Colonic mucosa (tissue), 4 donors: Measurements from ENCODE around the gene CCDC27. TPM values are rescaled to one million over a fixed set of nuclear protein-coding genes. Genes with fewer than 3 reads are reported as not detected.
"Not testable (repeated sequence)": the region's sequence is repeated elsewhere in the genome, so short reads cannot be mapped to it uniquely, and the experiment has no call there.

Source experiments
- DNase-seq: peaks from one replicate; pipeline ENCODE4 v3.0.0-alpha.2; 2020
- H3K27ac ChIP-seq: fragments of 200-600 bp; one replicate; pipeline ENCODE4 v1.8.0; 2021
- H3K27me3 ChIP-seq: fragments of 200-600 bp; one replicate; pipeline ENCODE4 v1.8.0; 2021
- H3K36me3 ChIP-seq: fragments of 200-600 bp; one replicate; pipeline ENCODE4 v1.8.0; 2021
- H3K4me1 ChIP-seq: fragments of 200-600 bp; one replicate; pipeline ENCODE4 v1.8.0; 2021; ENCODE audit warnings: mild to moderate bottlenecking
- H3K4me3 ChIP-seq: fragments of 200-600 bp; one replicate; pipeline ENCODE4 v1.8.0; 2021
- H3K9ac ChIP-seq, 2 donors: one replicate each; pipeline ENCODE4 v1.7.0; 2013; ENCODE audit warnings: control low read depth in 2 of 2, low read depth in 2 of 2, low read length in 2 of 2
- H3K9me3 ChIP-seq: fragments of 200-600 bp; one replicate; pipeline ENCODE4 v1.8.0; 2021
- CTCF ChIP-seq: fragments of 200-600 bp; IDR thresholded peaks from one replicate; pipeline ENCODE4 v1.8.0; 2022; ENCODE audit warnings: antibody characterized with exemption, mild to moderate bottlenecking
- intact Hi-C: fragments of 100-400 bp; cut with DNase I; formaldehyde crosslinking; loops from one replicate; pipeline ENCODE4 v1.14.1; 2022
- total RNA-seq, 2 donors: library from RNA; stranded (reverse); fragmentation: NEBNext Ultra II Directional in 1 of 2; extraction: Animal tissue kit (Norgen Biotek cat#: 25700) in 1 of 2; gene quantifications; one replicate each; pipeline ENCODE4 v1.2.1, GENCODE V29; 2021
- donor health status: healthy.
- donor health status: DM: no; HTN: no; CAD: no.
- donor health status: DM: no; HTN: no; CAD: no.

CCDC27 gene
- total RNA-seq, 2 donors from 2014 or later: not detected

DNA sequence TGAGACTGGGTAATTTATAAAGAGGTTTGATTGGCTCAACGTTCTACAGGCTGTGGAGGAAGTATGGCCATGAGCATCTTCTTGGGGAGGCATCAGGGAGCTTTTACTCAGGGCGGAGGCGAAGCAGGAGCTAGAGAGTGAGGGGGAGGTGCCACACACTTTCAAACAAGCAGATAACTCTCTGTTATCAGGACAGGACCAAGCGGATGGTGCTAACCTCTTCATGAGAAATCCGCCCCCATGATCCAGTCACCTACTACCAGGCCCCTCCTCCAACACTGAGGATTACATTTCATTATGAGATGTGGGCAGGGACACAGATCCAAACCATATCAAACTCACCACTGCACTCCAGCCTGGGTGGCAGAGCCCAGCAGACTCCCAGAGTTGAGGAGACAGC, 55.5 kb downstream of the CCDC27 start:
- H3K4me1 ChIP-seq: no peaks in the 10 kb centered on the region
- H3K9me3 ChIP-seq: no peaks in the 10 kb centered on the region
- no peaks in the 10 kb centered on the region for H3K36me3 ChIP-seq
- TF ChIP-seq CTCF: no peak
- DNase-seq: no peak
- intact Hi-C loops: no loop called here
- no peak overlapping the region for H3K27ac ChIP-seq
- no peak overlapping the region for H3K4me3 ChIP-seq
- no peaks in the 10 kb centered on the region for H3K27me3 ChIP-seq
- H3K9ac ChIP-seq: no peak overlapping the region

DNA sequence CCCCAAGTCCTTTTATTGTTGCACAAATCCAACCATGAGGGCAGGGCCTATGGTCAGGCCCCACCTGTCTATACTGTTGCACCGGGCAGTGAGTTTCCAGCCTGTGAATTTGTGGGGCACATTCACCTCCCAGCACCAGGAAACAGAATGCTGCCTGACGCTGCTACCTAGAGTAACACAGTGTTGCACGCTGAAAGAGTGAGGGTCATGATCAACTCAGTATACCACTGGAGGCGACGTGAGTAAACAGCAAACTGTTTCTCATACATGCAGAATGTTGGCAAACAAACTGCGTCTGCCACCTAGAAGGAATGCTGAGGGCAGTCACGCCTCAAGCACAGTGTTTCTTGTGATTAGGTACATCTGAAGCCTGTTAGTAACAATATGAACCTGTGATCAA, 57.4 kb downstream of the CCDC27 start:
- no peaks in the 10 kb centered on the region for H3K9me3 ChIP-seq

GRCh38 chr1:3810149-3810761, 58.0 kb downstream of the CCDC27 start:
- H3K9ac ChIP-seq, DNase-seq, H3K27ac ChIP-seq, H3K27me3 ChIP-seq, H3K9me3 ChIP-seq, H3K4me3 ChIP-seq, intact Hi-C loops, H3K4me1 ChIP-seq, H3K36me3 ChIP-seq: not testable (repeated sequence)

More for the DNA sequence above, 57.4 kb downstream of the CCDC27 start:
- DNase-seq: no peak
- intact Hi-C loops: no loop called here
- Histone ChIP-seq H3K27ac (no peak overlapping the region), H3K27me3 (no peaks in the 10 kb centered on the region), H3K9ac (no peak overlapping the region), H3K4me3 (no peak overlapping the region), H3K4me1 (no peaks in the 10 kb centered on the region), H3K36me3 (no peaks in the 10 kb centered on the region)
- no peak for TF ChIP-seq CTCF

GRCh38 chr1:3811595-3811911, 59.3 kb downstream of the CCDC27 start:
- Histone ChIP-seq H3K4me1 (no peaks in the 10 kb centered on the region), H3K27ac (no peak overlapping the region), H3K4me3 (no peak overlapping the region), H3K36me3 (no peaks in the 10 kb centered on the region), H3K27me3 (no peaks in the 10 kb centered on the region), H3K9ac (no peak overlapping the region), H3K9me3 (no peaks in the 10 kb centered on the region)
- intact Hi-C loops: no loop called here
- no peak for TF ChIP-seq CTCF
- no peak for DNase-seq

- intact Hi-C loops: no loop called here
- no peaks in the 10 kb centered on the region for H3K4me1 ChIP-seq
- no peak for TF ChIP-seq CTCF
Measured at GRCh38 chr1:3814065-3814464, 61.8 kb downstream of the CCDC27 start.

GRCh38 chr1:3814771-3815561, 62.7 kb downstream of the CCDC27 start:
- H3K9ac ChIP-seq: no peak overlapping the region
- no peaks in the 10 kb centered on the region for H3K36me3 ChIP-seq
- no peak overlapping the region for H3K4me3 ChIP-seq
- no peak for DNase-seq
- intact Hi-C loops: no loop called here
- H3K27ac ChIP-seq: no peak overlapping the region
- TF ChIP-seq CTCF: no peak
- H3K9me3 ChIP-seq: no peaks in the 10 kb centered on the region
- H3K4me1 ChIP-seq: no peaks in the 10 kb centered on the region
- no peaks in the 10 kb centered on the region for H3K27me3 ChIP-seq

More at GRCh38 chr1:3814065-3814464, 61.8 kb downstream of the CCDC27 start:
- H3K27ac ChIP-seq: no peak overlapping the region
- no peaks in the 10 kb centered on the region for H3K9me3 ChIP-seq
- no peaks in the 10 kb centered on the region for H3K36me3 ChIP-seq
- no peaks in the 10 kb centered on the region for H3K27me3 ChIP-seq
- no peak overlapping the region for H3K9ac ChIP-seq
- no peak for DNase-seq
- no peak overlapping the region for H3K4me3 ChIP-seq
